ENCODE measurements around the gene NFX1.

- TF ChIP-seq POLR2AphosphoS5 (IDR thresholded peaks at IDR 0.05) (no peak), POLR2A (IDR thresholded peaks at IDR 0.05) (no peak), CTCF (IDR thresholded peaks at IDR 0.05) (no peak), EP300 (IDR thresholded peaks at IDR 0.05) (no peak)
Observed at GRCh38 chr9:33346564-33346963, 56.2 kb downstream of the NFX1 start.

All from upper lobe of left lung (tissue), 4 donors.